Naive B cell (primary cell): Measurements from ENCODE around the gene BLMH. TPM values are rescaled to one million over a fixed set of nuclear protein-coding genes. Genes with fewer than 3 reads are reported as not detected.
"Not testable (repeated sequence)": the region's sequence is repeated elsewhere in the genome, so short reads cannot be mapped to it uniquely, and the experiment has no call there.

Experiments
- ATAC-seq, 2 donors: fragments of 150-1000 bp; cut with Tn5 transposase; 2 replicates each; pipeline ENCODE4 v1.10.0; 2021; ENCODE audit warnings: low read depth in 2 of 2, mild to moderate bottlenecking in 2 of 2, moderate library complexity in 2 of 2
- DNase-seq: peaks from one replicate; pipeline ENCODE4 v3.0.0; 2022
- H3K27ac Mint-ChIP-seq, 6 donors: one replicate each; pipeline ENCODE4 v1.8.0; 2020 to 2022; ENCODE audit warnings: mild to moderate bottlenecking in 6 of 6, mixed read lengths in 6 of 6, moderate library complexity in 5 of 6, inconsistent platforms in 2 of 6
- H3K27me3 Mint-ChIP-seq, 3 donors: one replicate each; pipeline ENCODE4 v1.8.0; 2021 to 2022; ENCODE audit warnings: mixed read lengths in 3 of 3, mild to moderate bottlenecking in 1 of 3
- H3K36me3 Mint-ChIP-seq, 2 donors: one replicate each; pipeline ENCODE4 v1.8.0; 2020 to 2022; ENCODE audit warnings: mixed read lengths in 2 of 2, inconsistent platforms in 1 of 2, mild to moderate bottlenecking in 1 of 2
- H3K4me1 Mint-ChIP-seq, 3 donors: one replicate each; pipeline ENCODE4 v1.8.0; 2020 to 2022; ENCODE audit warnings: mixed read lengths in 3 of 3, inconsistent platforms in 1 of 3, mild to moderate bottlenecking in 1 of 3, moderate library complexity in 1 of 3
- H3K4me3 Mint-ChIP-seq, 8 donors: one replicate each; pipeline ENCODE4 v1.8.0; 2020 to 2022; ENCODE audit warnings: mild to moderate bottlenecking in 8 of 8, mixed read lengths in 8 of 8, moderate library complexity in 8 of 8, inconsistent platforms in 2 of 8
- H3K9me3 Mint-ChIP-seq, 7 donors: one replicate each; pipeline ENCODE4 v1.8.0; 2020 to 2022; ENCODE audit warnings: mixed read lengths in 7 of 7, mild to moderate bottlenecking in 5 of 7, inconsistent platforms in 2 of 7, moderate library complexity in 1 of 7
- polyA plus RNA-seq, 6 donors: library from polyadenylated mRNA; unstranded; fragments of 300-500 nt; fragmentation: Illumina TruSeq; gene quantifications; one replicate each; pipeline ENCODE4 v1.2.3, GENCODE V29; 2021; ENCODE audit warnings: low read depth in 6 of 6

The BLMH gene
- polyA plus RNA-seq, 6 donors from 2014 or later, result 3.8 to 9.1 (median 5.3) TPM; not detected in 1

DNA sequence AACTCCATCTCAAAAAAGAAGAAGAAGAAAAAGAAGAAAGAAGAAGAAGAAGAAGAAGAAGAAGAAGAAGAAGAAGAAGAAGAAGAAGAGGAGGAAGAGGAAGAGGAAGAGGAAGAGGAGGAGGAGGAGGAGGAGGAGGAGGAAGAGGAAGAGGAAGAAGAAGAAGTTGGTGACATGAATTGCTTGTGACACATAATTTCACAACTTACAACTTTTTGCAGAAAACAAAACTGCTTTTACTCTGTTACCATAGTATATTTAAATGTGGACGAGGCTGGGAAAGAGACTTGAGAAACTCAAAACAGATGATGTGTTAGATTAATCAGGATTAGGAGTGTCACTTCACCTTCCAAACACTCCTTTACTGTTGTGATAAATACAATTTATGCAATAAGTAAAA, 61.7 kb downstream of the BLMH start:
- H3K36me3 Mint-ChIP-seq, H3K4me3 Mint-ChIP-seq, DNase-seq, H3K9me3 Mint-ChIP-seq, ATAC-seq: not testable (repeated sequence)
- peaks cover 41 to 63% (median 63%) of the 10 kb centered on the region in 3 donors for H3K27me3 Mint-ChIP-seq
- peak overlapping the region in 2 of 6 donors; percentile 61 to 88 for H3K27ac Mint-ChIP-seq
- peaks cover 7 to 15% (median 9%) of the 10 kb centered on the region in 3 donors for H3K4me1 Mint-ChIP-seq

GRCh38 chr17:30229012-30229411, 62.7 kb downstream of the BLMH start:
- Mint-ChIP-seq H3K27ac (peak overlapping the region in 3 of 6 donors; percentile 48 to 66 (median 64)), H3K4me3 (no peak overlapping the region), H3K9me3 (no peaks in the 10 kb centered on the region), H3K36me3 (no peaks in the 10 kb centered on the region), H3K27me3 (peaks cover 31 to 55% (median 53%) of the 10 kb centered on the region in 3 donors), H3K4me1 (peaks cover 5 to 11% (median 7%) of the 10 kb centered on the region in 3 donors)
- ATAC-seq (no peak), DNase-seq (no peak)

DNA sequence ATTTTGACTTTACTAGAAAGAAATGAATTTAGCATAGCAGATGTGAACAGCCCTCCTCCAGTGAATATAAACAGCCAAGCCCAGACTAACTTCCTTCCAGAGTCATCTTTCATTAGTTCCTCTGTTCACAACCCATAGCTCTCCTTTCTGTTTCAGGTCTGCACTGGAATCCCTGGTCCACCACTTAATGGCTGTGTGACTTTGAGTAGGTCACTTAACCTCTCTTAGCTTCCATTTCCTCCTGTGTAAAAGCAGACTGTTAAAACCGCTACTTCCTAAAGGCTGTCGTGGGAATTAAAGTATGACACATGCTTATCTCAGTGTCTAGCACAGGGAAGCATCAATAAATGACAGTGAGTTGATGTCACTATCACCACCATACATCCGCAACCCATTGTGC, 63.7 kb downstream of the BLMH start:
- Mint-ChIP-seq H3K9me3 (no peaks in the 10 kb centered on the region), H3K27ac (no peak overlapping the region), H3K4me3 (no peak overlapping the region), H3K4me1 (peaks cover 5 to 11% (median 7%) of the 10 kb centered on the region in 3 donors), H3K36me3 (no peaks in the 10 kb centered on the region), H3K27me3 (peaks cover 23 to 45% (median 43%) of the 10 kb centered on the region in 3 donors)
- no peak for DNase-seq
- ATAC-seq, result no peak

GRCh38 chr17:30226878-30227277, 64.9 kb downstream of the BLMH start:
- Mint-ChIP-seq H3K4me1 (peaks cover 5 to 11% (median 7%) of the 10 kb centered on the region in 3 donors), H3K36me3 (no peaks in the 10 kb centered on the region), H3K27ac (no peak overlapping the region), H3K9me3 (no peaks in the 10 kb centered on the region), H3K27me3 (peaks cover 12 to 35% (median 35%) of the 10 kb centered on the region in 3 donors), H3K4me3 (no peak overlapping the region)
- no peak for DNase-seq
- ATAC-seq, result no peak

GRCh38 chr17:30225919-30226553, 65.7 kb downstream of the BLMH start:
- Mint-ChIP-seq H3K27ac (no peak overlapping the region), H3K36me3 (no peaks in the 10 kb centered on the region), H3K27me3 (peaks cover 10 to 37% (median 37%) of the 10 kb centered on the region in 3 donors), H3K4me3 (no peak overlapping the region), H3K9me3 (no peaks in the 10 kb centered on the region), H3K4me1 (peaks cover 5 to 11% (median 7%) of the 10 kb centered on the region in 3 donors)
- DNase-seq (no peak), ATAC-seq (no peak)

DNA sequence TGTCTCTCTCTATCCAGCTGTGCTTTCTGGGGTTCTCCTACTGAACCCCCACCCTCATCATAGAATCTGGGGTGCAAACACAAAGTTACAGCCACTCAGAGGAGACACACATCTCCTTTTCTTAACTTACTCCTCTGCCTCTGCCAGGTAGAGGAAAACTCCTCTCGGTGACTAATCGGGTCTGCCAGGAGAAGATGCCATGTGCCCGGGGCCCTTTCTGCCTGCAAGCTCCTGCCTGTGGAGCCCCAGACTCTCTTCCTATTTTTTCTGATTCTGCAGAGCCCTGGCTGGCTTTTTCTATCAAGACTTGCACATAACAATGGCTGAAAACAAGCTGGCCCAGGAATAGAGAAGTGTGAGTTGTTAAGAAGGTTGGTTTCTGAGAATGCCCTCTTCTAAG, 66.6 kb downstream of the BLMH start:
- Mint-ChIP-seq H3K27me3 (peaks cover 4 to 30% (median 30%) of the 10 kb centered on the region in 3 donors), H3K27ac (no peak overlapping the region), H3K36me3 (no peaks in the 10 kb centered on the region), H3K4me1 (peaks cover 0 to 5% (median 4%) of the 10 kb centered on the region in 3 donors), H3K4me3 (no peak overlapping the region), H3K9me3 (no peaks in the 10 kb centered on the region)
- ATAC-seq (no peak), DNase-seq (no peak)

GRCh38 chr17:30224419-30224960, 67.3 kb downstream of the BLMH start:
- Mint-ChIP-seq H3K4me1 (no peaks in the 10 kb centered on the region), H3K36me3 (no peaks in the 10 kb centered on the region)

GRCh38 chr17:30222721-30223175, 69.0 kb downstream of the BLMH start:
- H3K4me3 Mint-ChIP-seq, result no peak overlapping the region
- ATAC-seq, result no peak
- H3K36me3 Mint-ChIP-seq, result no peaks in the 10 kb centered on the region
- DNase-seq, result no peak
- H3K27ac Mint-ChIP-seq, result no peak overlapping the region
- peaks cover 4 to 20% (median 16%) of the 10 kb centered on the region in 3 donors for H3K27me3 Mint-ChIP-seq
- no peaks in the 10 kb centered on the region for H3K9me3 Mint-ChIP-seq
- H3K4me1 Mint-ChIP-seq, result no peaks in the 10 kb centered on the region

More at GRCh38 chr17:30224419-30224960, 67.3 kb downstream of the BLMH start:
- peak overlapping the region in 1 of 8 donors; percentile 33 for H3K4me3 Mint-ChIP-seq
- ATAC-seq (no peak), DNase-seq (no peak)
- H3K9me3 Mint-ChIP-seq, result no peaks in the 10 kb centered on the region
- H3K27ac Mint-ChIP-seq, result peak overlapping the region in 1 of 6 donors; percentile 75
- peaks cover 4 to 29% (median 29%) of the 10 kb centered on the region in 3 donors for H3K27me3 Mint-ChIP-seq

- H3K9me3 Mint-ChIP-seq, result no peaks in the 10 kb centered on the region
Observed at GRCh38 chr17:30222251-30222650, 69.5 kb downstream of the BLMH start.

GRCh38 chr17:30221346-30221745, 70.4 kb downstream of the BLMH start:
- Mint-ChIP-seq H3K27ac (no peak overlapping the region), H3K36me3 (no peaks in the 10 kb centered on the region), H3K4me3 (no peak overlapping the region), H3K4me1 (no peaks in the 10 kb centered on the region), H3K9me3 (no peaks in the 10 kb centered on the region), H3K27me3 (peaks cover 0 to 27% (median 24%) of the 10 kb centered on the region in 3 donors)
- ATAC-seq (no peak), DNase-seq (no peak)

More at GRCh38 chr17:30222251-30222650, 69.5 kb downstream of the BLMH start:
- no peak for ATAC-seq
- Mint-ChIP-seq H3K4me1 (no peaks in the 10 kb centered on the region), H3K27ac (no peak overlapping the region), H3K27me3 (peaks cover 3 to 20% (median 18%) of the 10 kb centered on the region in 3 donors), H3K4me3 (no peak overlapping the region), H3K36me3 (no peaks in the 10 kb centered on the region)
- DNase-seq, result no peak

GRCh38 chr17:30220414-30220813, 71.3 kb downstream of the BLMH start:
- Mint-ChIP-seq H3K4me1 (no peaks in the 10 kb centered on the region), H3K4me3 (no peak overlapping the region), H3K27ac (no peak overlapping the region), H3K27me3 (peaks cover 0 to 22% (median 19%) of the 10 kb centered on the region in 3 donors), H3K9me3 (no peaks in the 10 kb centered on the region), H3K36me3 (no peaks in the 10 kb centered on the region)
- ATAC-seq (no peak), DNase-seq (no peak)

- H3K9me3 Mint-ChIP-seq, result peaks cover 0 to 3% (median 0%) of the 10 kb centered on the region in 7 donors
- H3K27me3 Mint-ChIP-seq, result peaks cover 0 to 21% (median 18%) of the 10 kb centered on the region in 3 donors
- no peaks in the 10 kb centered on the region for H3K4me1 Mint-ChIP-seq
- no peak for ATAC-seq
- no peaks in the 10 kb centered on the region for H3K36me3 Mint-ChIP-seq
- no peak overlapping the region for H3K27ac Mint-ChIP-seq
- no peak overlapping the region for H3K4me3 Mint-ChIP-seq
- DNase-seq, result no peak
Observed at GRCh38 chr17:30219833-30220232, 71.9 kb downstream of the BLMH start.

DNA sequence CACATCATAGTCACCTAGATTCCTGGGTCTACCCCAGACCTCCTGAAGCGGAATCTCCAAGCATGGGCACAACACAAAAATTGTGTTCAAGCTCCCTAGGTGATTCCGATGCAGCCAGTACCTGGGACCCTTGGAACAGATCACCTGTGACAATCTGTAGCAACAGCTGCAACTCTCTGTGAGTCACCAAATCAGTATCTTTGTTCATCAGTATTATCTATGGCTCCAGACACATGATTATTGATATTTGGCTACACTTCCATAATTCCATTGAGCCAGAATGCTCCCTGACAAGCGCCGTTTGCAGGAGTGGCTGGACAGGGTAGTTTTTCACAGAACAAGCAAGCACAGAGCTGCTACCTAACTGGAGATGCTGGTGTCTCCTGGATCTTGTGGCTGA, 72.4 kb downstream of the BLMH start:
- Mint-ChIP-seq H3K27me3 (peaks cover 0 to 21% (median 18%) of the 10 kb centered on the region in 3 donors), H3K36me3 (no peaks in the 10 kb centered on the region), H3K4me1 (no peaks in the 10 kb centered on the region), H3K4me3 (no peak overlapping the region), H3K9me3 (peaks cover 0 to 5% (median 0%) of the 10 kb centered on the region in 7 donors), H3K27ac (no peak overlapping the region)
- ATAC-seq (no peak), DNase-seq (no peak)

GRCh38 chr17:30218799-30219198, 72.9 kb downstream of the BLMH start:
- Mint-ChIP-seq H3K4me1 (no peaks in the 10 kb centered on the region), H3K4me3 (no peak overlapping the region), H3K27me3 (peaks cover 0 to 21% (median 18%) of the 10 kb centered on the region in 3 donors), H3K36me3 (no peaks in the 10 kb centered on the region), H3K9me3 (peaks cover 0 to 5% (median 0%) of the 10 kb centered on the region in 7 donors), H3K27ac (no peak overlapping the region)
- ATAC-seq (no peak), DNase-seq (no peak)
